CD4-positive, alpha-beta T cell treated with Interferon alpha-2 for 1 hour (primary cell): ENCODE data around the gene COG6.
A peak's percentile ranks its signal among the peaks of the same experiment; 100 is the strongest.

Experiments
- DNase-seq, 2 donors: peaks; one replicate each; pipeline ENCODE4 v3.0.0-alpha.2; 2020 to 2022

COG6 gene

GRCh38 chr13:39773833-39774232 lies 118.4 kb downstream of the COG6 start:
- no peak for DNase-seq

DNA sequence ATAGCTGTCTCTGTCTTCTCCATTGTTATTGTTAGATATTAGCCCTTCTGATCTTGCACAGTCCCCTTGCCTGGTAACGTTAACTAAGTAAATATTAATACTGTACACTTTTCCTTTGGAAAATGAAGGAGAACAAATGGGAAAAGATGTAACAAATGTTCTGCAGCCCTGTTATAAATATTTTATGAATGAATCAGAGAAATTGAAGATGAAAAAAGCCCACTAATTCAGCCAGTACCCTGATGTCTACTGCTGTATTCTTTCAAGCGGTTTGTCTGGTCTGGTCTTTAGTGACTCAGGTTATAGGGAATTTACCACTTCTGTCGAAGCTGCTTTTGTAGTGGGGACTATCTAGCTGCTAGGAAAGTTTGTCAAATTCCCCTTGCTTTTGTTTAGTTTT lies 121.0 kb downstream of the COG6 start:
- no peak for DNase-seq

- DNase-seq: no peak
Observed at GRCh38 chr13:39777021-39777420, 121.6 kb downstream of the COG6 start.

GRCh38 chr13:39777527-39778061 lies 122.1 kb downstream of the COG6 start:
- peak in 1 of 2 donors; percentile 48 for DNase-seq

DNA sequence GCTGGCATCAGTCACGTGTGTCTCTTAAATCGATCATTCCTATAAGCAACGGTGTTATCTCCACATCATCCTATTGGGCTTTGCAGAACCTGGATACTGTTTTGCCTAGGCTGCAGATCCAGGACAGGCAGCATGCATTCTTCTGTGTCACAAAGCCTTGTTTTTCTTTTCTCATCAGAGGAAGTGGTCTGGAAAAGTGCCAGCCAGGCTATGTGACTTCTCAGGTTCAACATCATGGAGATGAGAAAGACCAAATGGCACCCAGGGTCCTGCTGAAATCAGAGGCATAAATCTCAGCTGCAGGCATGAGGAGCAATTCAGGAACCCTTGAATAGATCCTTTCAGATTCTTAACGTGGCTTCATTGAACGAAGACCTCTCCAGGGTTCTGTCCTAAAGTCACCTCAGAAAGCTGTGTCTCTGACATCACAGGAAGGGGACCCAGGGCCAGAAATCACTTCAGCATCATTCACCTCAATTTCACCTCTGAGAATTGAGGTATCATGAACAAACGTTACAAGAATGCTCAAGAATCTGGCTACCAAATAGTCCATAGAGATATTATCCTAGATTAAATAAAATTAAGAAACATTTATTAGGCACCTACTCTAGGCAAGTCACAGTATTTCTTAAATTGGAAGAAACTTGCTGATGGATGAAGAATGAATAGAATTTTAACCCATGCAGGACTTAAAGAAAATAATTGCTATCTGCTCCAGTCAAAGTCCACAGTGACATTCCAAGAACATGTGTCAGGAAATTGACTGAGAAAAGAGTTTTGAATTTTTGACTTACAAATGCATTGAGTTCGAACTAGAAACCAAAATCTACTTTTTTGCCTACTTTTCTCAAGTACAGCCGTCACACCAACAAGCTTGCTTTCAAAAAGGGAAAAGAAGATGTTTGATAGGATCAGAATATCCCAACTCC lies 124.1 kb downstream of the COG6 start:
- peak; percentile 4 to 50 for DNase-seq

GRCh38 chr13:39780711-39781110 lies 125.2 kb downstream of the COG6 start:
- no peak for DNase-seq

DNA sequence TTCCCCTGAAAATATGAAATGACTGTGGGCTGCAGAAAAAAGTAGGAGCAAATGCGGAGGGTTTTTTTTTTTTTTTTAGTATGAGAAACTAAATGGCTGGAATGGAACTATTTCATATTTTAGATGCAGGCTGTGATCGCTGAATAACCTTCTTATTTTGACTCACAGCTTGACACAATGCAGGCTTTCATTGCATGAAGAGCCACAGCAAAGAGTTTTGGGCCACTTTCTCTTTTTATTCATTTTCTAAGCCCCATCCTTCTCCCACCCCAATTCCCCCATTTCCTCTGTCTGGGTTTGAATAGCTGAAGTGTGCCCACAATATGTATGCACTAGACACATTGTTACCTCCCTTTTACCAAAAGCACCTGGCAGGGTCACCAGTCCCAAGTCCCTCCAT lies 125.9 kb downstream of the COG6 start:
- DNase-seq: no peak

DNA sequence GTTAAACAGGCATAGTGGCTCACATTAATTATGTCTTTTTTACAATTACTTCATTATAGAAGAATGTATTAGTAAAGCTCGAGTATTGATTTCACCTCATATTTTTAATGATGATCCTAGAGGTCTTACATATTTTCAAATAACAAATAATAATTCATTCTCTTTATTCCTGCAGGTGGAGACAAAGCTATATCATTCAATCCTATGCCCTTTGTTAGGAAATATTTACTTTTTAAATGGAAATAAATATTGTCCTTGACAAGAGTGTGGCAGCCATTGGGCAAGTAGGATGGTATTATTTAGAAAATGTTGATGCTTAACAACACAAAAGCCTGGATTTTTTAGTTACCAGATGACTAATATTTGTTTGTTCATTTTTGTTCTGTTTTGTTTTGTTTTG lies 127.6 kb downstream of the COG6 start:
- DNase-seq: no peak

DNA sequence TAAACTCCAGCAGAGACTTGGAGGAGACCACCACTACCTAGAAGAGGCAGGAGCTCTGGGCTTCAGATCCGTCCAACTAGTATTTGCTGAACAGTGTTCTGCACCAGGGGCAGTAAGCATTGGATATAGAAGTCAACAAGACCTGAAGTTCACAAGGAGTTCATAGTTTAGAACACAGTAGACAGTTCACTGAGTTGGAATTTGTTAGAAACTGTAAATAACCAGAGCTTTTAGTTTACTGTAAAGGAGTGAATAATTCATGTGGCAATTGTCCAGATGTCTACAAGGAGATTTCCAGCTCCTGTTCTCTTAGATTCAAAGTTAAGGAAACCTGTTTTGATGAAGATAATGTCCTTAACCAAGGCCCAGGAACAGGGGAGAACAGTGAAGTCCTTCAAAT lies 128.9 kb downstream of the COG6 start:
- DNase-seq: no peak

DNA sequence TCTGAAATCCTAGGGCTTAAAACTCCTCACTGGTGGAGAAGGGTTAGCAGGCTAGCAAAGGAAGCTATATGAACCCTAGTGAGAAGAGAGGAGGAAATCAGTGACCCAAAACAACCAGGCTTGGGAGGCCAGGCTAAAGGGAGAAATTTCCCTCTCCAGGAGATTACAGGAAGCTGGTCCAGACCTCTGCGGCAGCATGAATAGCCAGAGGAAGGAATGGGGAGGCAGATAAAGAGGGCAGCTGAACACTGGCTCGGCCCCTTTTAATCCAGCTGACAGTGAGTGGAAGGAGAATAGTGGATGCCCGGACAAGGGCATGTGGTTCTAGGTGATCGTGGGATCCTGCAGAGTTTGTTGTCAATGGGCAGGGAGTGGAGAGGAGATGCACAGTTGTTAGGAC lies 130.6 kb downstream of the COG6 start:
- DNase-seq: no peak

- no peak for DNase-seq
Observed at GRCh38 chr13:39787086-39787487, 131.6 kb downstream of the COG6 start.

- DNase-seq: no peak
Observed at GRCh38 chr13:39788102-39788501, 132.6 kb downstream of the COG6 start.

- DNase-seq: no peak
Observed at GRCh38 chr13:39789451-39789850, 134.0 kb downstream of the COG6 start.
